Spleen (tissue), 7 donors: Measurements from ENCODE around the gene TWIST2.

Source experiments
- CTCF ChIP-seq, 11 experiments: fragments of 200-600 bp in 7 of 11; fragments of 450-650 bp in 4 of 11; sonication (generic) in 4 of 11; IDR thresholded peaks in 8 of 11; conservative IDR thresholded peaks in 3 of 11; 1 replicate in 7 of 11; 2 replicates in 4 of 11; pipeline versions ENCODE4 v1.4.0 to v1.8.0; 2016 to 2021; ENCODE audit warnings: antibody characterized with exemption in 11 of 11, inconsistent platforms in 4 of 11, mild to moderate bottlenecking in 1 of 11
- POLR2A ChIP-seq, 3 donors: fragments of 450-650 bp; IDR thresholded peaks; one replicate each; pipeline ENCODE4 v1.5.1; 2017; ENCODE audit warnings: antibody characterized with exemption in 3 of 3, mild to moderate bottlenecking in 1 of 3
- POLR2AphosphoS5 ChIP-seq, 3 donors: sonication (generic); formaldehyde crosslinking; IDR thresholded peaks; one replicate each; pipeline ENCODE4 v1.5.1; 2017; ENCODE audit warnings: antibody characterized with exemption in 3 of 3
- donor health status: DM: no; HTN: no; CAD: no; lungs with moderate emphysema.
- donor health status: DM: no; HTN: no; CAD: no.
- donor health status: DM: no; HTN: no; CAD: no.

- TF ChIP-seq POLR2AphosphoS5 (IDR thresholded peaks at IDR 0.05) = no peak
- TF ChIP-seq CTCF (IDR thresholded peaks at IDR 0.05 in 8 of 11, conservative IDR thresholded peaks at IDR 0.05 in 3 of 11) = no peak
- TF ChIP-seq POLR2A (IDR thresholded peaks at IDR 0.05) = no peak
Observed at GRCh38 chr2:238851026-238851425, 3.1 kb downstream of the TWIST2 start.
